ENCODE measurements around the gene NBPF3. TPM values are rescaled to one million over a fixed set of nuclear protein-coding genes. Genes with fewer than 3 reads are reported as not detected.

The NBPF3 gene
- total RNA-seq, 1 donor from 2014 or later = 30.4 TPM

DNA sequence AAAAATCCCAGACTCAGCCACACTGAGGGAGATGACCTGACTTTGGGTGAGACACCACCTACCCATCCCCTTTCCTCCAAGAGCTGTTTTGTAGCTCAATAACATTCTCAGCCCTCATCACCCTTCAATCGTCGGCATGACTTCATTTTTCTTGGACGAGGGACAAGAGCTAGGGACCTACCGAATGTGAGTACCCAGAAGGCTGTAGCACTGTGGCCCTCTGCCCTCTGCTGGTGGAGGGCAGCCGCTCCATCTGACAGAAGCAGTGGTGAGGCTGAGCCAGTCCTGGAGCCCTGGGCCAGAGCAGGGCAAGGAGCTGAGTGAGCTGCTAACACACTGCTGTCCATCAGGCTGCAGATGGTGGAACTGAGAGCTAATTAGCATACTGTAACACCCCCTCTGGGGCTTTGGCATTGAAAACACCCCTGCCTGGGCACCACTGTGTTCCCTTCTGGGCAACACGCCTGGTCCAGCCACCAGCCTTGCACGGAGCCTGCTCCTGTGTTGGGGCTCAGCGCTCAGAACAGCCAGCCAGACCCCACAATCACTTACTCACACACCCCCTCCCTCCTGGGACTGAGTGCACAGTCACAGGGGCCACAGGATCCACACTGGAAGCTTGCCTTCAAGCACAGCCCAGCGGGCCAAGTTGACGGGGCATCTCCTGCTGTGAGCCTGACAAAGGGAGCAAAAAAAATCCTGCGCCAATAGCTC lies 51.0 kb downstream of the NBPF3 start:
- Mint-ChIP-seq H3K36me3 (ENCODE audit: unreplicated experiment) (peaks cover 3% of the 10 kb centered on the region), H3K4me3 (ENCODE audit: unreplicated experiment) (no peak overlapping the region), H3K27me3 (ENCODE audit: unreplicated experiment) (no peaks in the 10 kb centered on the region), H3K4me1 (ENCODE audit: unreplicated experiment) (peaks cover 16% of the 10 kb centered on the region), H3K27ac (ENCODE audit: unreplicated experiment) (no peak overlapping the region), H3K9me3 (ENCODE audit: unreplicated experiment) (no peaks in the 10 kb centered on the region)
- TF ChIP-seq, protein P1, sequence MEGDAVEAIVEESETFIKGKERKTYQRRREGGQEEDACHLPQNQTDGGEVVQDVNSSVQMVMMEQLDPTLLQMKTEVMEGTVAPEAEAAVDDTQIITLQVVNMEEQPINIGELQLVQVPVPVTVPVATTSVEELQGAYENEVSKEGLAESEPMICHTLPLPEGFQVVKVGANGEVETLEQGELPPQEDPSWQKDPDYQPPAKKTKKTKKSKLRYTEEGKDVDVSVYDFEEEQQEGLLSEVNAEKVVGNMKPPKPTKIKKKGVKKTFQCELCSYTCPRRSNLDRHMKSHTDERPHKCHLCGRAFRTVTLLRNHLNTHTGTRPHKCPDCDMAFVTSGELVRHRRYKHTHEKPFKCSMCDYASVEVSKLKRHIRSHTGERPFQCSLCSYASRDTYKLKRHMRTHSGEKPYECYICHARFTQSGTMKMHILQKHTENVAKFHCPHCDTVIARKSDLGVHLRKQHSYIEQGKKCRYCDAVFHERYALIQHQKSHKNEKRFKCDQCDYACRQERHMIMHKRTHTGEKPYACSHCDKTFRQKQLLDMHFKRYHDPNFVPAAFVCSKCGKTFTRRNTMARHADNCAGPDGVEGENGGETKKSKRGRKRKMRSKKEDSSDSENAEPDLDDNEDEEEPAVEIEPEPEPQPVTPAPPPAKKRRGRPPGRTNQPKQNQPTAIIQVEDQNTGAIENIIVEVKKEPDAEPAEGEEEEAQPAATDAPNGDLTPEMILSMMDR (IDR thresholded peaks at IDR 0.05) = peak; percentile 67
- DNase-seq (ENCODE audit: extremely low spot score, unreplicated experiment) = no peak

DNA sequence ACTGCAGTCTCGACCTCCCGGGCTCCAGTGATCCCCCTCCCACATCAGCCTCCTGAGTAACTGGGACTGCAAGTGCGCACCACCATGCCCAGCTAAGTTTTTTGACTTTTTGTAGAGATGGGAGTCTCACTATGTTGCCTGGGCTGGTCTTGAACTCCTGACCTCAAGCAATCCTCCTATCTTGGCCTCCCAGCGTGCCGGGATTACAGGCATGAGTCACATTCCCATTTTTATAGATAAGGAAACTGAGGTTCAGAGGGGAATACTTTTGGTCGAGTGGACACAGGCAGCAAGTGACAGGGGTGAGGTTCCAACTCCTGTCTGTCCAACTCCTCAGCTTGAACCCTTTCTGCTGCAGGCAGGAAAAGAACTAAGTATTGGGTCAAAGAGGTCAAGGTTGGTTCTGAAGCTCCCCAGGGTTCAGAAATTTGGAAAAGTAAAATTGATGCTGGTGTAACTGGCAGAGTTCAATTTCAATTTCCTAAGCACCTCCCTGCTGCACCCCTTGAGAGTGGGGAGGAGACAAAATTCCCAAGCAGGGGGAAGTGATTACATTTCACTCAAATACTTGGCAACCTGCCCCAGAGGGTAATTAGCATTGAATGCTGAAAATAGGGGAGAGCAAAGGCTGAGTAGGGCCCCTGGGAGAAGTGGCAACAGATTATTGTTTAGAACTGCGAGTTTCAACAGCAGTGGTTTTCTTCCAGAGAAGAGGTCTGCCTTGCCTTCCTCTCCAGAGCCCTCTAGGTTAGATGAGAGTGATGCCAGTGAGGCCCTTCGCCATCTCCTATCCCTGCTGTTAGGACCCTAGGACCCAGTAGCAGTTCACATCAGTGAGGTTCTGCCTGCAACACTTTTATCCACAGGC lies 51.8 kb downstream of the NBPF3 start:
- Mint-ChIP-seq H3K9me3 (ENCODE audit: unreplicated experiment) (no peaks in the 10 kb centered on the region), H3K4me3 (ENCODE audit: unreplicated experiment) (no peak overlapping the region), H3K27me3 (ENCODE audit: unreplicated experiment) (no peaks in the 10 kb centered on the region), H3K36me3 (ENCODE audit: unreplicated experiment) (peaks cover 3% of the 10 kb centered on the region), H3K4me1 (ENCODE audit: unreplicated experiment) (peaks cover 16% of the 10 kb centered on the region), H3K27ac (ENCODE audit: unreplicated experiment) (no peak overlapping the region)
- TF ChIP-seq, protein P1 (IDR thresholded peaks at IDR 0.05) = no peak
- DNase-seq (ENCODE audit: extremely low spot score, unreplicated experiment) = no peak

GRCh38 chr1:21492356-21492625 lies 52.4 kb downstream of the NBPF3 start:
- peaks cover 1% of the 10 kb centered on the region for H3K36me3 Mint-ChIP-seq (ENCODE audit: unreplicated experiment)
- TF ChIP-seq, protein P1 (IDR thresholded peaks at IDR 0.05) = no peak
- DNase-seq (ENCODE audit: extremely low spot score, unreplicated experiment) = no peak
- no peak overlapping the region for H3K27ac Mint-ChIP-seq (ENCODE audit: unreplicated experiment)
- no peaks in the 10 kb centered on the region for H3K9me3 Mint-ChIP-seq (ENCODE audit: unreplicated experiment)
- peaks cover 16% of the 10 kb centered on the region for H3K4me1 Mint-ChIP-seq (ENCODE audit: unreplicated experiment)
- H3K4me3 Mint-ChIP-seq (ENCODE audit: unreplicated experiment) = no peak overlapping the region
- no peaks in the 10 kb centered on the region for H3K27me3 Mint-ChIP-seq (ENCODE audit: unreplicated experiment)

GRCh38 chr1:21494196-21494595 lies 54.3 kb downstream of the NBPF3 start:
- TF ChIP-seq, protein P1 (IDR thresholded peaks at IDR 0.05) = no peak
- no peaks in the 10 kb centered on the region for H3K9me3 Mint-ChIP-seq (ENCODE audit: unreplicated experiment)
- no peak overlapping the region for H3K27ac Mint-ChIP-seq (ENCODE audit: unreplicated experiment)
- no peak overlapping the region for H3K4me3 Mint-ChIP-seq (ENCODE audit: unreplicated experiment)
- peaks cover 20% of the 10 kb centered on the region for H3K4me1 Mint-ChIP-seq (ENCODE audit: unreplicated experiment)
- no peaks in the 10 kb centered on the region for H3K36me3 Mint-ChIP-seq (ENCODE audit: unreplicated experiment)
- no peaks in the 10 kb centered on the region for H3K27me3 Mint-ChIP-seq (ENCODE audit: unreplicated experiment)
- DNase-seq (ENCODE audit: extremely low spot score, unreplicated experiment) = no peak

- peaks cover 22% of the 10 kb centered on the region for H3K4me1 Mint-ChIP-seq (ENCODE audit: unreplicated experiment)
- no peak for DNase-seq (ENCODE audit: extremely low spot score, unreplicated experiment)
- no peaks in the 10 kb centered on the region for H3K9me3 Mint-ChIP-seq (ENCODE audit: unreplicated experiment)
- H3K4me3 Mint-ChIP-seq (ENCODE audit: unreplicated experiment) = no peak overlapping the region
- H3K36me3 Mint-ChIP-seq (ENCODE audit: unreplicated experiment) = no peaks in the 10 kb centered on the region
- H3K27ac Mint-ChIP-seq (ENCODE audit: unreplicated experiment) = no peak overlapping the region
- TF ChIP-seq, protein P1 (IDR thresholded peaks at IDR 0.05) = no peak
- no peaks in the 10 kb centered on the region for H3K27me3 Mint-ChIP-seq (ENCODE audit: unreplicated experiment)
Observed at GRCh38 chr1:21495225-21495820, 55.4 kb downstream of the NBPF3 start.
